Measurements from ENCODE around the gene TCF7L2.

GRCh38 chr10:112964482-112964881 is 14.4 kb downstream of the TCF7L2 start:
- TF ChIP-seq EZH2phosphoT487 (conservative IDR thresholded peaks at IDR 0.05; ENCODE audit: low read length) (no peak), CTCF (IDR thresholded peaks at IDR 0.05; ENCODE audit: insufficient read depth, low read length, poor library complexity, severe bottlenecking) (no peak)

Measured in SU-DHL-6 (cell line).